HuH-7 (cell line): ENCODE results near the gene CCDC197.

Source experiments
- DNase-seq: peaks from one replicate; pipeline ENCODE4 v3.0.0; 2011; ENCODE audit warnings: low spot score

Gene CCDC197

GRCh38 chr14:93961620-93962019, 35.5 kb upstream of the CCDC197 start:
- no peak for DNase-seq

- DNase-seq = no peak
Observed at GRCh38 chr14:93962701-93963601, 34.1 kb upstream of the CCDC197 start.

- no peak for DNase-seq
Observed at GRCh38 chr14:93963692-93964091, 33.4 kb upstream of the CCDC197 start.

GRCh38 chr14:93964281-93964680, 32.8 kb upstream of the CCDC197 start:
- no peak for DNase-seq

- DNase-seq = no peak
Observed at GRCh38 chr14:93964820-93965286, 32.2 kb upstream of the CCDC197 start.

GRCh38 chr14:93965287-93965821, 31.7 kb upstream of the CCDC197 start:
- no peak for DNase-seq

GRCh38 chr14:93965946-93966474, 31.1 kb upstream of the CCDC197 start:
- no peak for DNase-seq

GRCh38 chr14:93967637-93968250, 29.4 kb upstream of the CCDC197 start:
- DNase-seq = no peak

- no peak for DNase-seq
Observed at GRCh38 chr14:93969082-93969828, 27.8 kb upstream of the CCDC197 start.

- no peak for DNase-seq
Observed at GRCh38 chr14:93970585-93970964, 26.5 kb upstream of the CCDC197 start.

GRCh38 chr14:93970965-93971634, 26.0 kb upstream of the CCDC197 start:
- DNase-seq = no peak

GRCh38 chr14:93971635-93972027, 25.5 kb upstream of the CCDC197 start:
- no peak for DNase-seq

- DNase-seq = no peak
Observed at GRCh38 chr14:93972618-93973205, 24.4 kb upstream of the CCDC197 start.

GRCh38 chr14:93973607-93974006, 23.5 kb upstream of the CCDC197 start:
- no peak for DNase-seq

- DNase-seq = no peak
Observed at GRCh38 chr14:93974299-93974698, 22.8 kb upstream of the CCDC197 start.

GRCh38 chr14:93974833-93975232, 22.3 kb upstream of the CCDC197 start:
- no peak for DNase-seq

GRCh38 chr14:93975791-93976476, 21.2 kb upstream of the CCDC197 start:
- DNase-seq = no peak

- DNase-seq = no peak
Observed at GRCh38 chr14:93976477-93977057, 20.5 kb upstream of the CCDC197 start, which contains the start of gene ASB2. Gene ASB2, minus strand, starts transcription at chr14:93976570. Its CDS starts 12,031 bp downstream, at chr14:93964539.

- no peak for DNase-seq
Observed at GRCh38 chr14:93977171-93977570, 19.9 kb upstream of the CCDC197 start.
